Stimulated activated CD8-positive, alpha-beta memory T cell treated with anti-CD3 and anti-CD28 coated beads, Interleukin-7, amount 100 ng/mL, for 48 hours (primary cell): ENCODE results near the gene FSD1L.
A peak's percentile ranks its signal among the peaks of the same experiment; 100 is the strongest.

Source experiments
- DNase-seq, 2 donors: peaks; one replicate each; pipeline ENCODE4 v3.0.0-alpha.2; 2020; ENCODE audit warnings: low read depth in 1 of 2; ENCODE audit errors: extremely low read depth in 1 of 2

FSD1L gene

DNA sequence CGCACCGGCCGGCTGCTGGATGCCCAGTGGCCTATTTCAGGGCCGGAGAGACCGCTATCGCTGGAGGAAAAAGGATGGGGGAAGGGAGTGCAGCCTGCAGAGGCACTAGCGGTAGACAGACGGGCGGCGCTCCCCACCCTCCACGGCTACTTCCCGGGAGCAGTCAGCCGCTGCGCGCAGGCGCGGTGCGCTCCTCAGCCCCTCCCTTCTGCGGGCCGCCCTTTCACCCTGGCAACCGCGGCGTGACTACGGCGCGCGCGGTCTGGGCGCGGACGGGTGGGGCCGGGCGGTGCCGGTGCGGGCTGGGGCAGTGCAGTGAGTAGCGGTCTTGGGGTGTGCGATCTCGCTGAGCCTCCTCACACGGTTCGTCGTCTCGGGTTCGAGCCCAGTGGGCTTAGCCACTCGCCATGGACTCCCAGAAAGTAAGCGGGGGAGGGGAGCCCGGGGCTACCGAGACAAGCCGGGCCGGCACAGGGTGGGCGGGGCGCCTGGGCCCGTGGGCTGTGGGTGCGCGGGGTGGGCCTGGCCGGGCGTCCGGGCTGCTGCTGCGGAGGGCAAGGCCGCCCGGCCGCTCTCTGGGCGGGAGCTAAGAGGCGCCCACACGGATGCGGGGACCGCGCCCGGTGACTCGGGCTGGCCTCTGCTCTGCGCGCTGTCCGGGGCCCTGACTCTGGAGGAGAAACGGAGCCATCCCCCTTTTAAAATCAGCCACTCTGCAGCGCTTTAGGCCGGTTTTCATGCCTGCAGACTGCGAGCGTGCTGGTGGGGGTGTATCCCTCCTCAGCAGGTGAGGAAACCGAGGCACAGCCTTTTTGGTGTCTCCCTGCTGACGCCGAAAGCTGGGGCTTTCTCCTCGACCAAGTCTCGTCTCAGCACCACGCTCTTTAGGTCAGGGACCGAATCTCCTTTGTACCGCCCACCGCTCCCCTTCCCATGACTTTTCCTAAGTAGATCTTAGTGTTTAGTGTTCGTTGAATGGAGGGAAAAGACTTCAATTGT, at the start of gene FSD1L:
FSD1L (plus strand) TSS at position 221 of the 999 bp plus-strand sequence; CDS start at position 408, 187 bp downstream.
- peak; percentile 74 to 77 for DNase-seq

DNA sequence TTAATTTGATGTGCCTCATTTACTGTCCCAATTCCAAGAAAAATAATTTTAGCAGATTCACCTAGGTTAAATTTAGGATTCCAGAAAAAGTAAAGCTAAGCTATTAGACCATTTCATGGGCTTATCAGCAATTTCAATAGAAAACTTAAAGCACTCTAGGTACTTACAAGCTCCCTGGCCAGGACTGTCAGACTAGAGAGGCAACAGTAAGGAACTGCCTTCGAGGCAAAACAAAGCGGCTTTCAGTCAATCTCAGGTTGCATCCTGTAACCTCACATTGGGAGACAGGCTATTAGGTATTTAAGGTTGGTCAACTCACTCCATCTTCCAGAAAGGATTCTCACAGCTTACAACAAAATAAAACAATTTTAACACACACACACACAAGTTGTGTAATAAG, 48.7 kb upstream of the FSD1L start:
- DNase-seq, result no peak

DNA sequence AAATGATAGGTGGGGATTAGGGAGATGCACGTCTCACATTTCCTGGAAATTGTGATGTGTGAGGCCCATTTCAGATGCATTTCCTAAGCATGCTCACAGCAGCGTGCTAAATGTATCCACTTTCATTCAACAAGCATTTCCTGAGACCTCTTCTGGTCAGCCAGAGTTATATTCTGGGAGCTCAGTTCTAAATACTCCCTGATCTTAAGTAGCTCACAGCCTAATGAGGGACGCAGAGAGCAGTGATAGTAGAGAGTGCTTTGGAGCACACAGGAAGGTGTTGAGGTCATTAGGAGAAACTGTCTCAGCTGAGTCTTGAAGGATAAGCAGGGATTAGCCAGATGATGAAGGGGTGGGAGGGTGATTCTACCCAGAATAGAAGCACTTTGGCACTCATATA, 46.2 kb upstream of the FSD1L start:
- no peak for DNase-seq

DNA sequence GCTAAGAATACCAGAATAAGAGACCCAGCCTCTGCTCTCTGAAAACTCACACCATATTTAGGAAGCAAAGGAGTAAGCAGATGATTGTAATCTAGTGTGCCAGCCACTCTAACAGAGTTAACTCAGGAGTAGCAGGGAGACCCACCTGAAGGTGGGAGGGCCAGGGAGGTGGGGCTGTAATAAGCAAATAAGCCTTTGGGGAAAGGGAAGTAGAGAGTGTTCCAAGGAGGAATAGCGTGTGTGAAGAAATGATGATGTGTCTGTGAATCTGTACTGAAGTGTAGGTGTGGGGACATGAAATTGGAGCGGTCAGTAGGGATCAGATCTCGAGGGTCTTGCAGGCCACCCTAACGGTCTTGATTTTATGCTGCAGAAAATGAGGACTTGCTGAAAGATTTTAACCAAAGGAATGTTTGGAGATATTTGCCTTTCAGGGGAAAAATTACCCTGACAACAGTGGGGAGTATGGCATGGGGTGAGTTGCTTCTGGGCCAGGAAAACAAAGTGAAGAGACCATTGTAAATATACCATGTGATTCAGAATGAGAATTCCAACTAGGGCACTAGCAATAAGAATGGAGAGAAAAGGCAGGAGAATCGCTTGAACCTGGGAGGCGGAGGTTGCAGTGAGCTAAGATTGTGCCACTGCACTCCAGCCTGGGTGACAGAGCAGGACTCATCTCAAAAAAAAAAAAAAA, 44.1 kb upstream of the FSD1L start:
- DNase-seq, result no peak

DNA sequence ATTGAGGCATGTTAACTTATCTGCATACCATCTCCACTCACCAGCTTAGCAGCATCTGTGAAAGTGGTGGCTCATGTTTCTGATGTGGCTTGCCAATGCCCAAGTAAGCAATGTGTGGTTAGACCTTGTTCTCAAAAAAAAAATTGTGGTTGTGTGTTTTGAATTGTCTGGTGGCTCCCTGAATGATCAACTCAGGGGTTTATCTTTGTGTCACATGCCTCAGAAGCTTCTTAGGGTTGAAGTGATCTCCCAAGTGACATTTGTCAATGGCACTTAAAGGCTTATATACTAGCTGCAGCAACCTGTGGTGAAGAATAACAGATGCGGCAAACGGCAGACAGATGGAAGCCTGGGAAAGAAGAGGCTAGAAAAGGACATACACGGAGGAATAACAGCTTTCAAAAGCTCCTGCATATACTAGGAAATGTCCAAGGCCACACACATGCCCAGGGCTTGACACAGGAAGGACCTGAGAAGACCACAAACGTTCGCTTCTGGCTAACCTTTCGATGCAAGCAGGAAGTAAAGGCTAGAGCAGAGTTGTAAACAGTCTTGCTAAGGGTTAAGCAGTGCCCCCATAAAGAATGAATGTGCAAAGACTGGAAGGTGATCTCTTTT, 42.2 kb upstream of the FSD1L start:
- DNase-seq, result peak in 1 of 2 donors; percentile 57

DNA sequence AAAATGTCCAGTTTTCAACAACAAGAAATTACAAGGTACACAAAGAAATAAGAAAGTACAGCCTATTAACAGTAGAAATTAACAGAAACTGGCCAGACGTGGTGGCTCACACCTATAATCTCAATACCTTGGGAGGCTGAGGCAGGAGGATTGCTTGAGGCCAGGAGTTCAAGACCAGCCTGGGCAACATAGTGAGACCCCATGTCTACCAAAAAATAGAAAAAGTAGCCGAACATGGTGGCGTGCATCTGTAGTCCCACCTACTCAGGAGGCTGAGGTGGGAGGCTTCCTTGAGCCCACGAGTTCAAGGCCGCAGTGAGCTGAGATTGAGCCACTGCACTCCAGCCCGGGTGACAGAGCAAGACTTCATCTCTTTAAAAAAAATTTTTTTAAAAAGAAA, 41.5 kb upstream of the FSD1L start:
- DNase-seq, result no peak

DNA sequence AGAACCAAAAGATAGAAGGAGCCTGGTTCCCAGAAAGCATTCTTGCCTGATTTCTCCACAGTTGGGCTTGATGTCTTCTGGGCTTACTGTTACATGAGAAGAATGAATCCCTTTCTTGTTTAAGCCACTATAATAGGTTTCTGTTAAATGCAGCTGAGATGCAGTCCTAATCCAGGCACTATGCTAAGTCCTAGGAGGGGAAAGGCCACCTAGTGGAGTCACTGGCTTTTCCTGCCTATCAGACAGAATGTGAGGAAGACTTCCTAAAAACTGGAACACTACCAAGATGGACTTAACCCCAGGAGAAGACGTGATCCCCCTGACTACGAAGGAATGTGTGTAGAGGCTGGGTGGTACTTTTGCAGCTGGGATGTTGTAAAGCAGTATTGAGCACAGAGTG, 34.3 kb upstream of the FSD1L start:
- DNase-seq, result no peak

DNA sequence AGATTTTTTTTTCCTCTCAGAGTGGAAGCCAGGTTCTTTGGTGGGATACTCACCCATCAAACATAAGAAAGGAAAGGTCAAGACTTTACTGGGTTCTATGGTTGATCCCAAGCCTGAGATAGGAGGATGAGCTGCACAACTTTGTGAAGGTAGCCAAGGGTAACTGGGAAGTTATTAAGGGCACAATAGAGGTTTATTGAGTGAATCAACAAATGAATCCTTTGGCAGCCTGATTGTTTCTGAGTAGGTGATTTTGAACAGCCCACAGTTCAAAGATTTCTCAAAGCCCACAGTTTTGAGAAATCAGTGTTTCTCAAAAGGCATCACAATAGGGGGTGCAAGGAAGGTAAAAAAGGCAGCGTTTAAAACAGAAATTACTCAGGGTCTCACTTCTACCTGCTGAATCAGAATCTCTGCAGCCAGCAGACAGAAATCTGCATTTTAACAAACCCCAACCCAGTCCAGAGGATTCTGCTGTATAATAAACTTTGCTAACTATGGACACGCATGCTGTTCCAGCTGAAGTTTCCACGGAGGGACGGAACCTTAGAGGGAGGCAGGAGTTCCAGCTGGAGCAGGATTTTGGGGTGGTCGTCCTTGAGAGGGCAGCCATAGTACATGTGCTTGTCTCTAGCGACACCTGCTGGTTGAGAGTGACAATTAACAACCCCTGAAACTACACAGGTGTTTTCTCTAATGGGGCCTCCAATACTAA, 32.7 kb upstream of the FSD1L start:
- peak in 1 of 2 donors; percentile 25 for DNase-seq

DNA sequence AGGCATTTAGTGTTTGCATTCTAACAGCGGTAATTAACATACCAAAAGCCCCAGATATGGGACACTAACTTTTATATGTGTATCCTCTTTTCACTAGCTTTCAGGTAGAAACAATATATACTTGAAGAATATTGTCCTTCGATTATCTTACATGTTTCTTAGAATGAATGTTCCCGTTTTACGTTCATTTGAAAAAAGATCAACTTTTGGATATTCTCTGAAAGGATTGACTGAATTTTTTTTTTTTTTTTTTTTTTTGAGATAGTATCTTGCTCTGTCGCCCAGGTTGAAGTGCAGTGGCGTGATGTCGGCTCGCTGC, 32.2 kb upstream of the FSD1L start:
- DNase-seq, result no peak

DNA sequence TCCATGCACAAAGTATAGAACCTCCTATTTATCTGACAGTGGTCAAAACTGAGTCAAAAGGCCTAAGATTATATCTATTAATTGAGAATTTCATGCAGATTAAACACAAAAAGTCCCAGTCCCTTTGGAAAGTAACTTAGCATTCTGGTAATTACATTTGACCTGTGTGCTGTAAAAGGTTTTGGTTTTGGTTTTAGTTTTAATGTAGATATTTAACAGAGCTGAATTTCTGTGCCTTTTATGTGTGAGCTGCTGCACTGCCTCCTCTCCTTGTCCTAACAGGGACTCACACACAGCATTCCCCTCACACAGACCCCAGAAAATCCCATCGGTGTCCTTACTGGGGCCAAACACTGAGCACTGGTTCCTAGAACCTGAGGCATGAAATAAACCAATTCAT, 31.0 kb upstream of the FSD1L start:
- DNase-seq, result no peak

DNA sequence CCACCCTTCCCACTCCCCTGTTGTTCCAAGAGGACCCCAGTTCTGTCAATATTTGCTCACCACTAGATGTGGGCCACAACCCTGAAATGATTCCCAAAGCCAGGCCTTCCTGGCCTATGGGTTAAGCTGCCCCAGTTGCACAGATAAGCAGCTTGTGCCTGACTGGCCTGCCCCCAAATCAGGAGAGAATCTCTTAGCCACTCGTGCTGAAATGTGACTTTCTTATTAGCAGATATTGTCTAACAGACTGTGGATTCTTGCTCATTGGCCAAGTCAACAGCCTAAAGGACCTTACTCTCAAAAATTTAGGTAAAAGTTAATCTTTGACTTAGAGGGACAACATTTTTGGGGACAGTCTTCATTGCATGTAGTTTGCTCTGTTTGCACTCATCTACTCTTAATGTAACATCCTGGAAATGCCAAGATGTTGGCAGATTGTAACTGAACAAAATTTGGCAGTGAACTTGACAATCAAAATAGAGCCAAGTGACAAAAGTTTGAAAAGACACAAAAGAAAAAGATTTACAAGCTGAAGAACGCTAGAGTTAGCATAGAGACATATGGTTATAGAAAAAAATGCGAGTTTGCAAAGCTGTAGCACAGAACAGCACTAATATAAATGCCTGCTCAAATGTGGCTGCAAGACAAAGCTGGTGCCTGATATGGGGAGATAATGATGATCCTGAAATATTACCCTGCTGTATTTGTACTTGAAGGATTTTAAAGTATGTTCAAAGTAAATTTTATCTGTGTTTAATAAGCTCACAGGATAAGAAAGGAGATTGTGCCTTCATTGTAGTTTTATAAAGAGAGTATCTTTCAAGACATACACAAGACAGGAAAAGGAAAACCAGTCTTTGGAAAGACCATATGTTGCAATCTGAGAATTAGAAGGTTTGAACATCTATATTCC, 29.0 kb upstream of the FSD1L start:
- DNase-seq, result no peak

DNA sequence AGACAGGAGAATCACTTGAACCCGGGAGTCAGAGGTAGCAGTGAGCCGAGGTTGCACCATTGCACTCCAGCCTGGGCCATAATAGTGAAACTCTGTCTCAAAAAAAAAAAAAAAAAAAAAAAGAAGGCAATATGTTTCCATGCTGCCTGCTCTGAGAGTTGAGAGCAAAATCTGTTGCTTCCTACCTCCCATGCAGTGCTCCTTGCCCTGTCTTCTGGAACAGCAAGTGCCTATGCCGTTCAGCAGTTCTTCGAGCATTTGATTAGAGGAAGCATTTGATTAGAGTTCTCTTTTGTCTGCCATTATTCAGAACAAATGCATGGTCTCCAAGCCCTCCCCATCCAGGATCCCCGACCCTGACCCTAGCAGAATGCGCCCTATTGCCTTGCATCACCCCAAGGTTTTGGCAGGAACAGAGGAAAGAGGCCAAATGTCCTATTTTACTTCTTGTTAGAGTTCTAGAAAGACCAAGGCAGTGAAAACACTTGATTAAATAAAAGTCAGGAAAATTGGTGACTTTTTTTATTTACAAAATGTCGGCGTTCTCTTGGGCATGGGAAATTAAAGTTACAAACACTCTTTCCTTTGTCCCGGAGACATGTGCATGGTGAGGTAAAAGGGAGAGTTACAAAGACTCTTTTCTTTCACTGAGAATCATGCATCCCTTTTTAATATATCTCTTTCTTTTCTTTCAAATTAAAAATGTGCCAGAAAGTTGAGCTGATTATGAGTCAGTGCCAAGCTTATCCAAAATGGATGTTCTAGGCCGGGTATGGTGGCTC, 27.8 kb upstream of the FSD1L start:
- no peak for DNase-seq

DNA sequence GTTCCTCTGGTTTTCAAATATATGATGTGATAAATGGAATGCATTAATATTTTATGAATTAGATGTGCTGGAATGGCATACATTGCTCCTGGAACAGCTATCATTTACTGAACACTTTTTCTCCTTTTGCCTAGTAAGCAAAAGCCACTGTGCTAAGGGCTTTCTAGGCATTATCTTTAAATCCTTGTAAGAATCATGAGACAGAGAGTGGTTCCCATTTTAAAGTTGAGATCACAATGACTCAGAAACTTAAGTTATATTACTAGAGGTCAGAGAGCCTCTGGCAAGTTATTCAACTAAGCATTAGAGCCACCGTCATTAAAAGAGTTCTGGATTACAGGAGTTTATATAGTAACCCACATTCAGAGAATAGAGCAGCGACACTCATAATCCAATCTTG, 26.7 kb upstream of the FSD1L start:
- DNase-seq, result no peak

DNA sequence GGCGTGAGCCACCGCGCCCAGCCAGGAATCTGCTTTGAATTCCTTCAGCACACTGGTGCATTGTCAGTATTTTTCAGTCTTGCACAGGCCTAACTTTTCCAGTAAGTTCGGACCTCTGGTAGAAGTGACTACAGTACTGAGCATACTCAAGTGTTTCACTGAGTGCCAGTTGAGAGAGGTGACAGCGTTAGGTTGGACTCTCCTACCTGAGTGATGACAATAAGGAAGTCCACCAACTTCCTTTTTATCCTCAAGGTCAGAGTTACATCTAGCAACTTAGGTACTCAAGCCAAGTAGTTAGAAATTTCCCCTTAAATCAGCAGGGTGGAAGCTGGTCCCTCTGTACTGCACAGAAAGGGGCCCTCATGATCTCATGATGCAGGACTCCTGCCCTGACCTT, 26.0 kb upstream of the FSD1L start:
- no peak for DNase-seq

DNA sequence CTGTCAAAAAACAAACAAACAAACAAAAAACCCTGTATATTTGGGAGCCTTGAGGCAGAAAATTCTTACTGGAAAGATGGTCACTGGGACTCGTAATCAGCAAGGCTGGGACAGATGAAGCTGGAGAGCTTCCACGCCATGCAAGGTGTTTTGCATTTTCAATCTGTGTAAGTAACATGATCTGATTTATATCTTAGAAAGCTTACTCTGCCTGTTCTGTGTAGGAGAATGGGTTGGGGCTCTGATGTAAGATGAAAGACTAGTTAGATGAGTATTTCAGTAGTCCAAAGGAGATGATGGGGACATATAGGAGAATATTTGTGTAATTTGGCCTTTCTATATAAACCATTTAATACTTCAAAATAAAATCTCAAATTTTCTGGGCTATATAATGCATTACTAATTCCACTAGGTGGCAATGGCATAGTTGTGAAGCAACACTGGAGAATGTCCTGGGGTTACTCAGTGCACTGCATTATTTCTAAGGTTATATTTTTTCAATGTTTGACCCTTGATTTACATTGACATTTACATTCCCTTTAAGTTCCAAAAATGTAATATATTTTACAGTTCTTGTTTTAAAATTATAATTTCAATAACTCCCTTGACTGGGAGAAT, 21.9 kb upstream of the FSD1L start:
- DNase-seq, result no peak

DNA sequence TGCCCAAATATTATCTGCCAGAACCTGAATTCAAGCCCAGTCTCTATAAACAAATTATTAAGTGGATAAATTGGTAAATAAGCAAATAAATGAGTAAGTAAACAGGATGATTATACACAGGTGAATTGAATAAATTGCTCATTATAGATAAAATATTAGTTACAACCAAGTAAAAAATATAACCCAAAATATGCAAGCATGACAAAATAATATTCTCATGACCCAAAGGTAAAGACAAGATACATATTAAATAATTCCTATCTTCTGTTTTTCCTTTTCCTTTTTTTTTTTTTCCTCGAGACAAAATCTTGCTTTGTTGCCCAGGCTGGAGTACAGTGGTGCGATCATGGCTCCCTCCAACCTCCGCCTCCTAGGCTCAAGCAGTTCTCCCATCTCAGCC, 21.2 kb upstream of the FSD1L start:
- DNase-seq, result no peak

DNA sequence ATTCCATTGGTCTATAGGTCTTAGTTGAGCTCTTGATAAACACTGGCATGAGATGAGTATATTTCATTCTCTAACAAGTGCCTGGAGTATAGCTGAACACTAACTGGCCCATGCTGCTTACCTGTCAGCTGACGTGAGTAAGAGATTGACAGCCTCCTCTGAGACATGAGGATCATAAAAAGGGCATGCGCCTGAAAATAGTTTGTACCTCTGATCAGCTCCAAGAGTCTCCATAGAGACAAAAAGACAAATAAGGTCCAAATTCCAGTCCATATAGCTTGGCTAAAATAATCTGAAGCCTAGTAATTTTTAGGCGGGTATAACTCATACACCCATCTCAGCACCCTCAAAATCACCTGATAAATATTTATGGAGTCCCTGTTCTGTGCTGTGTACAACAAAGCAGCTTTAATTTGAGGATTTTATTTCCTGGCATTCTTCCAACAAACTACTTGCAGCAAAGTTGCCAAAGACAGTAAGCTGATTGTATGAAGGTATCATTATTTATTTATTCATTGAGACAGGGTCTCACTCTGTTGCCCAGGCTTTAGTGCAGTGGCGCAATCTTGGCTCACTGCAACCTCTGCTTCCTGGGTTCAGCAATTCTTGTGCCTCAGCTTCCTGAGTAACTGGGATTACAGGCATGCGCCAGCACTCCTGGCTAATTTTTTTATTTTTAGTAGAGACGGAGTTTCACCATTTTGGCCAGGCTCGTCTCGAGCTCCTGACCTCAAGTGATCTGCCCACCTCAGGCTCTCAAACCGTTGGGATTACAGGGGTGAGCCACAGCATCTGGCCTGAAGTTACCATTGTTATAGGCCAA, 16.2 kb upstream of the FSD1L start:
- DNase-seq, result no peak

DNA sequence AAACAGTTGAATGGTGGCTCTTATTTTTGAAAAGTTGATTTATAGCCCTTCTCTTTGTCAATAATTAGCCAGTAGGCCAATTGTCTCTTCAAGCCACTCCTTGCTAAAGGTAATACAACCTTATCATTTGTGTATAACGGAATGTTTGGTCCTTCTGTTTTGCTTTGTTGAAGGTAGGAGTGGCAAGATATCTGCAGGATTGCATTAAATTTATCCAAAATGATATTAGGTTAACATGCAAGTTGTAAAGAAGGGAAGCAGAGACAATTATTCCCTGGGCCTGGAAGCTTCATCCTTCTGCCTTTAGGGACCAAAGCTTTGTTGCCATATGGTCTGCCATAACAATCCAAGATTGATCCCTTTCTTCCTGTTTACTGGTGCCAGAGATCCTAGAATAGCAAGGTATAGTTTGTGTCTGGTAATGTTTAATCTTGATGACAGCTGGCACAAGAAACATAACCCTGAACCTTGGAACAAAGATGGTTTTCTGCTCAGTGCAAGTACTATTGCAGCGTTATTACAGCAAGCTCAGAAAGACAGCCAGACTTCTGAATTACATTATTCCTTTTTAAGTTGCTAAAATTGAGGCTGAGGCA, 15.5 kb upstream of the FSD1L start:
- no peak for DNase-seq
